Activated CD4-positive, CD25-positive, alpha-beta regulatory T cell (primary cell): Measurements from ENCODE around the gene DDTL.
"Not testable (repeated sequence)": the region's sequence is repeated elsewhere in the genome, so short reads cannot be mapped to it uniquely, and the experiment has no call there.

Experiments used
- DNase-seq, 4 experiments: peaks; one replicate each; lab custom pipeline; 2025; lab: John Stamatoyannopoulos, UW

Gene DDTL

DNA sequence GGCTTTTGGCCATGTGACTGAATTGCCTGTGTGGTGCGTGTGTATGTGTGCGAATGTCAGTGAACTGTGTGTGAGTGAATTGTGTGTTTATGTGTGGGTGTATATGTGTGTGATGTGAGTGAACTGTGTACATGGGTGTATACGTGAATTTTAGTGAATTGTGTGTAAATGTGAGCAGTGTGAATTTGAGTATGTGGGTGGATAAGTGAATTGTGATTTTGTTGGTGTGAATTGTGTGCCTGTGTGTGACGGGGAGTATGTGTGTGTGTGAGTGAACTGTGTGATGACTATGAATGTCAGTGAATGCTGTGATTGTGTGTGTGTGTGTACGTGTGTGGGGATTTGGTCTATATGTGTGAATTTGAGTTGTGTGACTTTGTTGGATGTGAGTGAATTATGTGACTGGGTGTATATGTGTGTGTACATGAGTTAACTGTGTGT lies 3.5 kb downstream of the DDTL start:
- DNase-seq = no peak

GRCh38 chr22:23970816-23971486 lies 4.3 kb downstream of the DDTL start:
- no peak for DNase-seq

DNA sequence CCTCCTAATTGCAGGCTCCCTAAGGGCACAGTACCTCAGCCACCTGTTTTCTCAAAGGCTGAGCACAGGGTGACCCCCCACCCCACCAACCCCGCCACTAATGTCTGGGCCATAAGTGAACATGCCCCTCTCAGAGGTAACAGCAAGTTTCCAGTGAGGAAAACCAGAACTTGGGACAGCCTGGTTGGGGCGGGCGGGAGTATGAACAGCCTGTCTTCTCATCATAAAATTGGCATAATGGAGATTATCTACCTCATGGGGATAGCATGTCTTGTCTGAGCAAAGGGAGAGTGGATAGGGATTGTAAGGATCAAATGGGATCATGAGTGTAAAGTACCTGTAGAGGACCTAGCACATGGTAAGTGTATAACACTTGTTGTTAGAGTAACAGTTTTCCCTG lies 5.2 kb downstream of the DDTL start:
- DNase-seq = not testable (repeated sequence)

- not testable (repeated sequence) for DNase-seq
Measured at GRCh38 chr22:23974345-23974744, 7.7 kb downstream of the DDTL start, which contains the start of gene DDT. TSS of gene DDT (minus strand) at chr22:23974441. CDS start at chr22:23974414, 27 bp downstream.

DNA sequence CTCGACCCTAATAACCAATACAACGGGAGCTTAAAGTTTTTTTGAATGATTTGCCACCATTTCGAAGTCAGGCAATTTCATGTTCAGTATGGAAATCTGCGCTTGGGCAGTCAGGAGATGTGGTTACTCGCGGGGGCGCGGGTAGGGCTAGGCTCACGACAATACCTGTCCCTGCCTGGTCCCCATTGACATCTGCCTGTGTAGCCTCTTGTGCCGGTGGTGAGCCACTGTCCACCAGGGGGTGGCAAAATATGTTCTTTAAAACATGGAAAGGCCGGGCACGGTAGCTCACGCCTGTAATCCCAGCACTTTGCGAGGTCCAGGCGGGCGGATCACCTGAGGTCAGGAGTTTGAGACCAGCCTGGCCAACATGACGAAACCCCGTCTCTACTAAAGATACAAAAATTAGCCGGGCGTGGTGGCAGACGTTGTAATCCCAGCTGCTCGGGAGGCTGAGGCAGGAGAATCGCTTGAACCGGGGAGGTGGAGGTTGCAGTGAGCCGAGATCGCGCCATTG lies 8.2 kb downstream of the DDTL start:
- DNase-seq = not testable (repeated sequence)

DNA sequence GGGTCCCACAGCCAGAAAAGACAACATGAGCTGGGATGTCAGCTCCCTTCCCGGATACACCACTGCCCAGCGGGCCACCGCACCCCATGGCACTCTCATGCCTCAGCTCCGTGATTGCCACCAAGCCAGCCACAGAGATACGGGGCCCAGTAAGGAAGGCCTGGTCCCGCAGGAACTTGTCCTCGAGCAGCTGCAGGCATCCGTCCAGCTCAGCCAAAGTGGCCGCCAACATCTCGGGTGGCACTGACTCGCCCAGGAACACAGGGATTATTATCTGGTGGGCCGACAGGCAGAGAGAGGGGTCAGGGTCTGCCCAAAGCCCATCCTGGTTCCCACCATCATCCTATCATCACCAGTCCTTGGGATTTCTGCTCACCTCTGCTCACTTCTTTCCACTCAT lies 10.6 kb downstream of the DDTL start:
- not testable (repeated sequence) for DNase-seq

GRCh38 chr22:23979557-23980240 lies 13.0 kb downstream of the DDTL start, which contains the start of gene GSTT2:
TSS of gene GSTT2 (plus strand) at chr22:23980134.
- not testable (repeated sequence) for DNase-seq

DNA sequence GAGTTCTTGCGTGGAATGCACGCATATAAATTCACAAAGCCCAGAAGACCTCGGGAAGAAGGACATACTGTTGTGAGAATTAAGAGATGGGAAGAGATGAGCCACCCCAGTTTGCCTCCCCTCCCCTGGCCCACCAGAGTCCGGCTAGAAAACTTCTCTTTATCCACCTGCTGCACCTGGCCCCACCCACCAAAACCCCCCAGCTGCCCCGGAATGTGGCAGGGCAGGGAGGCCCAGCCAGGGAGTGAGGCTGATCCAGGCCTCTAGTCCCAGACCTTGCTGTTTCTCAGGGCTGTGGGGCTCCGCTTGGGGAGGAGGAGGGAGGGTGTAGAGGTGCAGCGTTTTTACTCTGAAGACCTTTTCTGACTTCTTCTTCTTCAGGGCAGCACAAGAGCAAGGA lies 13.9 kb downstream of the DDTL start:
- not testable (repeated sequence) for DNase-seq

DNA sequence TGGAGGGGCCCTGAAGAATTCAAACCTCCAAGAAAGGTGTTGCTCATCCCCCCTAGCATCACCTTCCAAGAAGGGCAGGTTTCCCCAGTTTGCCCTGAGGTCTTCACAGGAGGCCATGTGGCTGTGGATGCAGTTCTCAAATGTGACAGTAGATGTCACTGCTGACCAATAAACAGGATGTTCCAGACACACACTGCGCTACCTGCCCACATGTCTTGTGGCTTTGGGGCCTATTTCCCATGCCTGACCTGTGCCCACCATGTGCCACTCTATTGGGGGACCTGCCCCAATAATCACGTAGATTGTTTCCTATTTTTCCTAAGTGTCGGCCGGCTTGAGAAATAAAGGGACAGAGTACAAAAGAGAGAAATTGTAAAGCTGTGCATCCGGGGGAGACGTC lies 17.7 kb downstream of the DDTL start:
- DNase-seq = peak in 2 of 4 experiments; percentile 27 to 55

DNA sequence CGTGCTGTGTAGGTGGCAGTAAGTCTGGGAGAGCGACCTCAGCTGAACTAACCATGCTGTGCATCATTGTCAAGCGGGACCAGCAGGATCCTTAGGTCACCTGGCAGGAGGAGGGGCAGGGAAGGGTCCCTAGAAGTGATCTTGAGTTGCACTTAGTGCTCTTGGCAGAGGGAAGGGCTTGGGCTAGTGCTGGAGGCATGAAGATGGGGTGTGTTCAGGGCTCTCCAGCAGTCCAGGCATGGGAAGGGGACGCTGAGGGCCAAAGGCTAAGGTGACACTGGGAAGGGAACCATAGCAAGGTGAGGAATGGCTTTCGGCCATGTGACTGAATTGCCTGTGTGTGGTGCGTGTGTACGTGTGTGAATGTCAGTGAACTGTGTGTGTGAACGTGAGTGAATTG lies 19.4 kb downstream of the DDTL start:
- not testable (repeated sequence) for DNase-seq

DNA sequence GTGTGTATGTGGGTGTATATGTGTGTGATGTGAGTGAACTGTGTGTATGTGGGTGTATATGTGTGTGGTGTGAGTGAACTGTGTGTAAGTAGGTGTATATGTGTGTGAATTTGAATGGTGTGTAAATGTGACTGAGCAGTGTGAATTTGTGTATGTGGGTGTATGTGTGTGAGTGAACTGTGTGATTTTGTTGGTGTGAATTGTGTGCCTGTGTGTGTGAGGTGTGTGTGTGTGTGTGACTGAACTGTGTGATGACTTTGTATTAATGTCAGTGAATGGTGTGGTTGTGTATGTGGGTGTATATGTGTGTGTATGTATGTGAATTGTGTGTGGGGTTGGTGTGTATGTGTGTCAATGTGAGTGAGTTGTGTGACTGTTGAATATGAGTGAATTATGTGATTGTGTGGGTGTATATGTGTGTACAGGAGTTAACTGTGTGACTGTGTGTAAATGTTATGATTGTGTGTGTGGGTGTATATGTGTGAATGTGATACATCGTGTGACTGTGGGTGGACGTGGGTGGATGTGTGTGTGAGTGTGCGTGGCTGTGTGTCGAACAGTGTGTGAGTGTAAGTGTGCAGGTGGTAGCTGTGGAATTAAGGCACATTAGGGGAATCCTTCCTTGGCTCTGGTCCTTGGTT lies 20.0 kb downstream of the DDTL start:
- not testable (repeated sequence) for DNase-seq

GRCh38 chr22:23989583-23990244 lies 23.0 kb downstream of the DDTL start:
- not testable (repeated sequence) for DNase-seq

DNA sequence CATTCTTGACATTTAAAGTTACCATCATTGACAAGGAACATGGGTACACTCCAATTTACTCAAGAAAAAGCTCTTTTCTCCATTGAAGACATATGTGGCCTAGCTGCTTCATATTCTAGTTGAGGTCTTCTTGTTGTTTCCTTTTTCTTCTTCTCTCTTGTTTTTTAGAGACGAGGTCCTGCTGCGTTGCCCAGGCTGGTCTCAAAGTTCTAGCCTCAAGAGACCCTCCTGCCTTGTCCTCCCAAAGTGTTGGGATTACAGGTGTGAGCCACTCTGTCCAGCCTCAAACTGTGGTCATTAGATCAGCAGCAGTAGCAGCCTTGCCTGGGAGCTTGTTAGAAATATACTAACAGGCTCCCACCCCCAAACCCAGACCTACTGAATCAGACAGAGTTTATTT lies 26.4 kb downstream of the DDTL start:
- DNase-seq = not testable (repeated sequence)

- not testable (repeated sequence) for DNase-seq
Measured at GRCh38 chr22:23993581-23994177, 27.0 kb downstream of the DDTL start.

DNA sequence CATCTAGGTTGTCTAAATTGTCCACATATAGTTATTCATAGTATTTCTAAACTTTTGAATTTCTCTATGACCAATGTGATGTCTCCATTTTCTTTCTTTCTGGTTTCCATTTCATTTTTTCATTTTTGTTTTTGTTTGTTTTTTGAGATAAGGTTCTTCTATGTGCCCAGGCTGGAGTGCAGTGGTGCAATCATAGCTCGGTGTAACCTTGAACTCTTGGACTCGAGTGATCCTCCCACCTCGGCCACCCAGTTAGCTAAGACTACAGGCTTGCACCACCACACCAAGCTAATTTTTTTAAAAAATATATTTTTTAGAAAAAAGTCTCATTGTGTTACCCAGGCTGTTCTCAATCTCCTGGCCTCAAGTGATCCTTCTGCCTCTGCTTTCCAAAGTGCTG lies 30.4 kb downstream of the DDTL start:
- no peak for DNase-seq

- DNase-seq = not testable (repeated sequence)
Measured at GRCh38 chr22:23999779-24000178, 33.1 kb downstream of the DDTL start.

- DNase-seq = no peak
Measured at GRCh38 chr22:24001314-24001713, 34.6 kb downstream of the DDTL start.

GRCh38 chr22:24002272-24002671 lies 35.6 kb downstream of the DDTL start:
- DNase-seq = no peak

DNA sequence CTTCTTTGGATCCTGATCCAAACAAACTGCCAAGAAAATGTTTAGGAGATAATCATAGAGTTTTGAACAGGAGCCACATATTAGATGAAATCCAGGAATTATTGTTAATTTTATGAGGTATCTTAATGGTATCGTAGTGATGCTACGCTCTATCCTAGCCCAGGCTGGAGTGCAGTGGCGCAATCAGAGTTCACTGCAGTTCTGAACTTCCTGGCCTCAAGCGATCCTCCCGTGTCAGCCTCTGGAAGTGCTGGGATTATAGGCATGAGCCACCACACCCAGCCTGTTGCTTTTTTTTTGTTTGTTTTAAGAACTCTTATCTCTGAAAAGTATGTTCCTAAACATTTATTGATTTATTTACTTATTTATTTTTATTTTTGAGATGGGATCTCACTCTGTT lies 36.2 kb downstream of the DDTL start:
- no peak for DNase-seq

DNA sequence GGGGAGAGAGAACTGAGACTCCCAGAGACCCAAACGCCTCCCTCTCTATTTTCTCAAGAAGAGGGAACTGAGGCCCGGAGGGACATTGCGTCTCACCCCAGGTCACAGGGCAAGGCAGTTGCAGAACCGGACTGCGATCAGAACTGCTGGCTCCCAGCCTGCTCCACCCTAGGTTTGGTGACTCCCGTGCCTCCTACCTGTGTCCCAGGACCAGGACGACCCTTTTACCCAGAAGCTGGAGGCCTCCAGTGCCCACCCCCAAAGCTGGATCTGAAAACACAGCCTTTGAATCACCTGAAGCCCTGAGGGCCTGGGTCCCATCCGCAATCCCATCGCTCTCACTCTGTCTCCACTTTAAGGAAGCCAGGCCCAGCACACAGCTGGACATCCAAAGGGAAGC lies 37.2 kb downstream of the DDTL start:
- no peak for DNase-seq

DNA sequence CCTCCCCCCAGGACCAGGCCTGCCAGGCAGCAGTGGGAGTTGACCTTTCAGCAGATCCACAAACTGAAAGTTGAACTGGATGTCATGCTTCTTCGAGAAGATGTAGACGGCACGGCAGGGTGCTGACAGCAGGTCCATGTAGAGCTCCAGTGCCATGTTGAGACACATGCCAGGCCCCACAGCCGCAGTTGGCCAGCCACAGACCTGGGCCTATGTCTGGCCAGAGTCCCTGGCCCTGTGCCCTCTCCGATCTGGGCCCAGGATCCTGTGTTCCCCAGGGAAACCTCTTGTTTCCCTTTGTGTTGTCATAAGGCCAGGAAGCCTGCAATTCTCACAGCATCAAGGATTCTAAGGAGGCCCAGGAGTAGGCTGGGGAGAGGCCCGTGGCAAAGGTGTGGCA lies 38.5 kb downstream of the DDTL start, which contains the start of gene GSTT4:
Gene GSTT4 (minus strand): TSS at position 253 of the 400 bp plus-strand sequence. CDS start 97 bp downstream, at position 156.
- no peak for DNase-seq
